OCI-M2 (cell line): ENCODE data around the gene KIAA1328.

Experiments used
- DNase-seq: peaks from one replicate; lab custom pipeline; 2025; ENCODE audit not compliant: unreplicated experiment; lab: John Stamatoyannopoulos, UW

The KIAA1328 gene

GRCh38 chr18:37199741-37200140 lies 370.8 kb downstream of the KIAA1328 start:
- no peak for DNase-seq

GRCh38 chr18:37207343-37207742 lies 378.4 kb downstream of the KIAA1328 start:
- DNase-seq: no peak

GRCh38 chr18:37210781-37211180 lies 381.9 kb downstream of the KIAA1328 start:
- no peak for DNase-seq

- no peak for DNase-seq
Observed at GRCh38 chr18:37218022-37218590, 389.2 kb downstream of the KIAA1328 start.

GRCh38 chr18:37219257-37219656 lies 390.3 kb downstream of the KIAA1328 start:
- no peak for DNase-seq

- DNase-seq: no peak
Observed at GRCh38 chr18:37222354-37222998, 393.5 kb downstream of the KIAA1328 start.

- DNase-seq: no peak
Observed at GRCh38 chr18:37222999-37223378, 394.1 kb downstream of the KIAA1328 start.

- no peak for DNase-seq
Observed at GRCh38 chr18:37225279-37225678, 396.4 kb downstream of the KIAA1328 start.

- no peak for DNase-seq
Observed at GRCh38 chr18:37230768-37231167, 401.8 kb downstream of the KIAA1328 start.

- no peak for DNase-seq
Observed at GRCh38 chr18:37231251-37231650, 402.3 kb downstream of the KIAA1328 start.

GRCh38 chr18:37235583-37235982 lies 406.7 kb downstream of the KIAA1328 start:
- DNase-seq: no peak

- no peak for DNase-seq
Observed at GRCh38 chr18:37238282-37239108, 409.6 kb downstream of the KIAA1328 start.

- no peak for DNase-seq
Observed at GRCh38 chr18:37242091-37242490, 413.2 kb downstream of the KIAA1328 start.

GRCh38 chr18:37242826-37243560 lies 414.1 kb downstream of the KIAA1328 start:
- no peak for DNase-seq

- no peak for DNase-seq
Observed at GRCh38 chr18:37243741-37244140, 414.8 kb downstream of the KIAA1328 start.

- no peak for DNase-seq
Observed at GRCh38 chr18:37244618-37245017, 415.7 kb downstream of the KIAA1328 start.

- DNase-seq: no peak
Observed at GRCh38 chr18:37246779-37247340, 417.9 kb downstream of the KIAA1328 start.

- no peak for DNase-seq
Observed at GRCh38 chr18:37247497-37248161, 418.7 kb downstream of the KIAA1328 start.

GRCh38 chr18:37248281-37248680 lies 419.4 kb downstream of the KIAA1328 start:
- no peak for DNase-seq

- no peak for DNase-seq
Observed at GRCh38 chr18:37249171-37249886, 420.4 kb downstream of the KIAA1328 start.
